Adrenal gland (tissue), 12 donors: ENCODE data around the gene PAN3. TPM values are rescaled to one million over a fixed set of nuclear protein-coding genes. Genes with fewer than 3 reads are reported as not detected.

ENCODE experiments used
- DNase-seq, 7 donors: peaks; one replicate each; pipeline ENCODE4 v3.0.0-alpha.2; 2019 to 2020
- H3K27ac ChIP-seq, 5 donors: fragments of 200-600 bp; sonication (generic) in 4 of 5; 1 replicate in 3 of 5; 2 replicates in 2 of 5; pipeline versions ENCODE4 v1.5.1 to v1.8.0; 2016 to 2020; ENCODE audit warnings: mild to moderate bottlenecking in 1 of 5
- H3K27me3 ChIP-seq: fragments of 200-600 bp; 2 replicates; pipeline ENCODE4 v1.8.0; 2021
- H3K36me3 ChIP-seq, 2 donors: fragments of 200-600 bp; replicated peaks in 1 of 2; 1 replicate in 1 of 2; 2 replicates in 1 of 2; pipeline versions ENCODE4 v1.5.1 to v1.8.0; 2018 to 2022
- H3K4me1 ChIP-seq, 2 donors: fragments of 200-600 bp; replicated peaks in 1 of 2; 1 replicate in 1 of 2; 2 replicates in 1 of 2; pipeline versions ENCODE4 v1.5.1 to v1.8.0; 2018 to 2021
- H3K4me3 ChIP-seq, 4 donors: fragments of 200-600 bp; sonication (generic) in 3 of 4; one replicate each; pipeline ENCODE4 v1.5.1; 2016 to 2018
- H3K9me3 ChIP-seq, 3 donors: fragments of 200-600 bp; sonication (generic) in 1 of 3; replicated peaks in 1 of 3; 1 replicate in 2 of 3; 2 replicates in 1 of 3; pipeline versions ENCODE4 v1.5.1 to v1.8.0; 2016 to 2021
- POLR2A ChIP-seq, 2 donors: fragments of 450-650 bp; IDR thresholded peaks; one replicate each; pipeline ENCODE4 v1.6.1; 2017; ENCODE audit warnings: antibody characterized with exemption in 2 of 2, mild to moderate bottlenecking in 2 of 2, moderate library complexity in 1 of 2
- WGBS, 4 donors: extraction: QIAGEN DNeasy Blood & Tissue Kit in 2 of 4; methylation state at CpG; one replicate each; pipeline versions ENCODE4 v1.1.5 to v1.1.7; 2013 to 2017; 5-methylcytosine and 5-hydroxymethylcytosine counted together
- intact Hi-C, 2 donors: fragments of 100-400 bp; cut with DNase I; formaldehyde crosslinking; loops; one replicate each; pipeline versions ENCODE4 v1.14.1 to v1.15.0; 2022 to 2023
- polyA plus RNA-seq, 3 donors: library from polyadenylated mRNA; stranded (reverse); fragments of 200-250 nt in 2 of 3; fragments of 350-450 nt in 1 of 3; fragmentation: Illumina TruSeq in 1 of 3; extraction: RNeasy Lipid Tissue Mini Kit (QIAGEN cat#74804) in 1 of 3; gene quantifications; one replicate each; pipeline ENCODE4 v1.2.3, GENCODE V29; 2013 to 2014
- total RNA-seq, 9 donors: library from RNA; depleted of rRNA in 4 of 9; stranded (reverse); fragments of >200 nt in 4 of 9; fragments of 120-200 nt in 1 of 9; fragmentation: NEBNext Ultra II Directional in 1 of 9; extraction: Animal tissue kit (Norgen Biotek cat#: 25700) in 1 of 9; gene quantifications; one replicate each; pipeline versions ENCODE4 v1.1.0 to v1.2.4, GENCODE V29; 2013 to 2023
- TF ChIP-seq, protein P1 (sequence below), 6 experiments: fragments of 450-650 bp in 4 of 6; fragments of 200-600 bp in 2 of 6; sonication (generic) in 1 of 6; IDR thresholded peaks; 1 replicate in 5 of 6; 2 replicates in 1 of 6; pipeline versions ENCODE4 v1.5.1 to v1.8.0; 2016 to 2021; ENCODE audit warnings: antibody characterized with exemption in 6 of 6, mild to moderate bottlenecking in 2 of 6, moderate library complexity in 1 of 6
- donor health status: healthy with polysubstance abuse.
- donor health status: Bipolar disorder and iron deficiency.
- donor health status: DM: yes; HTN: yes; CAD: no.
- donor health status: DM: no; HTN: no; CAD: no.
- donor health status: DM: no; HTN: no; CAD: no.
- donor health status: DM: yes; HTN: yes; CAD: no.

PAN3 gene
- total and polyA plus RNA-seq, 12 donors = 13.3 to 31.4 (median 23.7) TPM

DNA sequence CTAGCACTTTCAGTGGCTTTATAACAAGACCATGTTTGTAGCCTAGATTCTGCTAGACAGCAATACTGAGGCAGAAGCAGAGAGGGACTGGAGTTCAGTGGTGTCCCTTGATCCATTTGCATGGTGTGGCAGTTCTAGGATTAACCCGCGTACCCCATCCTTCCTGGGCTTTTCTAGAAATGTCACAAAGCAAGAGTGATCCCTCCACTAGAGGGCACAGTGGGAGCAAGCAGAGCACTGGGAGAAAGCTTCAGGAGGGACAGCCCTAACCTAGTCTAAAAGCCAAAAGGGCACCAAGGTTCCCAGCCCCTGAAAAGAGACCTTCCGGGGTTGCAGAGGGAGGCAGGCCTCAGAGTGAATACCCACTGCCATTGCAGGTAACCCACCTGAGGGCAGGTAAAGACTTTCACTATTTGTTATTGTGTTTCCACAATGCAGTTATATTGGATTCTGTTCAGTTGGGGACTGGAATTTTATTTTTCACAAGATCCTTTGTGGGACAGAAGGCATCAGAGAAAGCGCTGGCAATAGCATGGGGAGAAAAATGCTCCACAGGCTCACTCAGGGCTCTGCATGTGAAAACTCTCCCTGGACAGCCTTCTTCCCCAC lies 185.9 kb downstream of the PAN3 start:
- Histone ChIP-seq H3K27ac (no peak overlapping the region), H3K4me3 (no peak overlapping the region), H3K36me3 (no peaks in the 10 kb centered on the region), H3K9me3 (no peaks in the 10 kb centered on the region), H3K27me3 (no peaks in the 10 kb centered on the region), H3K4me1 (no peaks in the 10 kb centered on the region)
- 25 to 38% (median 28%) methylated on average over 4 of the region's 4 CpGs for WGBS, 4 donors
- peak; percentile 53 to 77 (median 67) for DNase-seq
- intact Hi-C loops = loop anchor here (2.0 to 10.0 kb wide), 3 partner anchors 311 to 473 kb away; no protein-coding TSS in a partner anchor
- TF ChIP-seq, protein P1, sequence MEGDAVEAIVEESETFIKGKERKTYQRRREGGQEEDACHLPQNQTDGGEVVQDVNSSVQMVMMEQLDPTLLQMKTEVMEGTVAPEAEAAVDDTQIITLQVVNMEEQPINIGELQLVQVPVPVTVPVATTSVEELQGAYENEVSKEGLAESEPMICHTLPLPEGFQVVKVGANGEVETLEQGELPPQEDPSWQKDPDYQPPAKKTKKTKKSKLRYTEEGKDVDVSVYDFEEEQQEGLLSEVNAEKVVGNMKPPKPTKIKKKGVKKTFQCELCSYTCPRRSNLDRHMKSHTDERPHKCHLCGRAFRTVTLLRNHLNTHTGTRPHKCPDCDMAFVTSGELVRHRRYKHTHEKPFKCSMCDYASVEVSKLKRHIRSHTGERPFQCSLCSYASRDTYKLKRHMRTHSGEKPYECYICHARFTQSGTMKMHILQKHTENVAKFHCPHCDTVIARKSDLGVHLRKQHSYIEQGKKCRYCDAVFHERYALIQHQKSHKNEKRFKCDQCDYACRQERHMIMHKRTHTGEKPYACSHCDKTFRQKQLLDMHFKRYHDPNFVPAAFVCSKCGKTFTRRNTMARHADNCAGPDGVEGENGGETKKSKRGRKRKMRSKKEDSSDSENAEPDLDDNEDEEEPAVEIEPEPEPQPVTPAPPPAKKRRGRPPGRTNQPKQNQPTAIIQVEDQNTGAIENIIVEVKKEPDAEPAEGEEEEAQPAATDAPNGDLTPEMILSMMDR (IDR thresholded peaks at IDR 0.05) = peak; percentile 61 to 78 (median 72)
- no peak for TF ChIP-seq POLR2A (IDR thresholded peaks at IDR 0.05)

DNA sequence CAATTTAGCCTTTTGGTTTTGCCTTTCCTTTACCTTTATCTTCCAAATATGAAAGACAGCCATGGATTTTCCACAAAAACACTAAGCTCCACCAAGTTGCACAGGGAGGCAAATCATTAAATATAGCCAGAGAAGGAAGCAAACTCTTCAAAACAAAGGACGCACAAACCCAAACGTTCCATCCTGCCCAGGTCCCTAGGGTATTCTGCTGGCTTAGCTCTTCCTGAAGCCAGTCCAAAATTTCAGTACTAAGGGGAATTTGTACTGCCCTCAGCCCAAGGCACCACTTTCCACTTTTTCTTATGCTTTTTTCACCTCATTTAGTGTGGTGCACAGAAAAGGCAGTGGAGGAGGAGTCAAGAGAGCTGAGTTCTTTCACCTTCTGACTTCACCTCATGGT lies 186.7 kb downstream of the PAN3 start:
- Histone ChIP-seq H3K9me3 (no peaks in the 10 kb centered on the region), H3K36me3 (no peaks in the 10 kb centered on the region), H3K4me3 (no peak overlapping the region), H3K27ac (no peak overlapping the region), H3K4me1 (no peaks in the 10 kb centered on the region), H3K27me3 (no peaks in the 10 kb centered on the region)
- TF ChIP-seq, protein P1 (IDR thresholded peaks at IDR 0.05) = no peak
- TF ChIP-seq POLR2A (IDR thresholded peaks at IDR 0.05) = no peak
- no peak for DNase-seq
- WGBS, 4 donors = 55 to 61% (median 59%) methylated on average over 2 of the region's 2 CpGs
- intact Hi-C loops = loop anchor here (2.0 to 10.0 kb wide), 3 partner anchors 310 to 472 kb away; no protein-coding TSS in a partner anchor

DNA sequence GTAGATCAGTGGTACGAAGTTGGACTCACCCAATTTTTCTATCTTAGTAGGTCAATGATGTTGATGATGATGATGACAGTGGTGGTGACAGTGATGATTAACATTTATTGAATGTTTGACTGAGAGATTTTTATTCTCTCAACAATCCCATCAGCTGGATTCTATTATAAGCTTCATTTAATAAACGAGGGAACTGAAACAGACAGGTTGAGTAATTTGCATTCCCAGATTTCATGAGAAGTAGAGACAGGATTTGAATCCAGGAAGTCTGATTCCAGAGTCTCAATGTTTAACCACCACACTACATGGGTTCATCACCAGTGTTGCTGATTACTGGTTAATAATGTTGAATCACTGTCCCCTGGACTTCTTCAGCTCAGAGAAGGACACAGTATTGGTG lies 187.7 kb downstream of the PAN3 start:
- no peak for DNase-seq
- intact Hi-C loops = loop anchor here in 1 of 2 donors (5.0 to 10.0 kb wide), 2 partner anchors 309 to 471 kb away; no protein-coding TSS in a partner anchor
- H3K27me3 ChIP-seq = no peaks in the 10 kb centered on the region
- H3K4me3 ChIP-seq = no peak overlapping the region
- H3K27ac ChIP-seq = no peak overlapping the region
- no peak for TF ChIP-seq POLR2A (IDR thresholded peaks at IDR 0.05)
- TF ChIP-seq, protein P1 (IDR thresholded peaks at IDR 0.05) = no peak
- H3K4me1 ChIP-seq = no peaks in the 10 kb centered on the region
- H3K36me3 ChIP-seq = no peaks in the 10 kb centered on the region
- no peaks in the 10 kb centered on the region for H3K9me3 ChIP-seq
- WGBS, 4 donors = 55 to 71% (median 65%) methylated on average over 2 of the region's 2 CpGs

DNA sequence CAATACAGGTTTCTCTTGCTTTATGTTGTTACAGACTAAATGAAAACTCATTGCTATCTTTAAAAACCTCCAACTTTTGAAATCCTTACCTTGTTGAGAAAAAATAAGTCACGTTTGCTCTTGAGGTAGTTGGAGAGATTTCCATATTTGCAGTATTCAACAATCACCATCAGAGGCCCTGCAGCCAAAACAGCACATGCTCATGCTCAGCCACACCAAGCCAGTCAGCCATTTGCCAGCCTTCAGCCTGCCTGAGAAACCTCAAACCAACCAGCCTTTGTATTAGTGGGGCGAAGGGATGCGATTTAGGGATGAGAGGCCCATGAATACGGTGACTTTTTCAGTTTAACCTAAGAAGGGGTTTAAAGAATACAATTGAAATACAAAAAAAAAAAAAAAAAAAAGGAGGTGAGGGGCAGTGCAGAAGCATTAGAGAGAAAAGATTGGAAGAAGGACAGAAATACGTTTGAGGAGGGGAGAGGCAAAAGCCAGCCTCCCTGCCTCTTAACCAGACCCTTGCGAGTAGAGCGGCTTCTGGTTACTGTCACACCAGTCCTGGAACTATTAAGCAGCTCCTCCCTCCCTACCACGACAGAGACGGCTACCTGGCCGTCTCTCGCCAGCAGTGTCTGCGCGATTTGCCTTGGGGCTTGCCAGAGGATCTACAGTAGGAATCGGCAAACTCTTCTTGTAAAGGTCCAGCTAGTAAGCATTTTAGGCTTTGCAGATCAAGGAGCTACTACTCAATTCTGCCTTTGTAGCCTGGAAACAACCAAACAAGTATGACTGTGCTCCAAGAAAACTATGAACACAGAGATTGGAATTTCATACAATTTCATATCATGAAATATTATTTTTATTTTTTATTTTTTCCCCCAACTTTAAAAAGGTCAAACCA lies 189.3 kb downstream of the PAN3 start:
- no peak overlapping the region for H3K27ac ChIP-seq
- H3K9me3 ChIP-seq = no peaks in the 10 kb centered on the region
- 86 to 90% (median 88%) methylated on average over 14 of the region's 14 CpGs for WGBS, 4 donors
- H3K27me3 ChIP-seq = no peaks in the 10 kb centered on the region
- TF ChIP-seq POLR2A (IDR thresholded peaks at IDR 0.05) = no peak
- TF ChIP-seq, protein P1 (IDR thresholded peaks at IDR 0.05) = no peak
- no peaks in the 10 kb centered on the region for H3K4me1 ChIP-seq
- no peak for DNase-seq
- H3K36me3 ChIP-seq = no peaks in the 10 kb centered on the region
- intact Hi-C loops = loop anchor here in 1 of 2 donors (5.0 to 10.0 kb wide), 2 partner anchors 307 to 470 kb away; no protein-coding TSS in a partner anchor
- H3K4me3 ChIP-seq = no peak overlapping the region
